HG03457 (cell line): ENCODE data around the gene CHMP6.

Experiments
- ATAC-seq: cut with Tn5 transposase; IDR thresholded peaks from one replicate; pipeline ENCODE4 v1.9.1; 2021; ENCODE audit warnings: moderate number of reproducible peaks; ENCODE audit not compliant: unreplicated experiment

The CHMP6 gene

DNA sequence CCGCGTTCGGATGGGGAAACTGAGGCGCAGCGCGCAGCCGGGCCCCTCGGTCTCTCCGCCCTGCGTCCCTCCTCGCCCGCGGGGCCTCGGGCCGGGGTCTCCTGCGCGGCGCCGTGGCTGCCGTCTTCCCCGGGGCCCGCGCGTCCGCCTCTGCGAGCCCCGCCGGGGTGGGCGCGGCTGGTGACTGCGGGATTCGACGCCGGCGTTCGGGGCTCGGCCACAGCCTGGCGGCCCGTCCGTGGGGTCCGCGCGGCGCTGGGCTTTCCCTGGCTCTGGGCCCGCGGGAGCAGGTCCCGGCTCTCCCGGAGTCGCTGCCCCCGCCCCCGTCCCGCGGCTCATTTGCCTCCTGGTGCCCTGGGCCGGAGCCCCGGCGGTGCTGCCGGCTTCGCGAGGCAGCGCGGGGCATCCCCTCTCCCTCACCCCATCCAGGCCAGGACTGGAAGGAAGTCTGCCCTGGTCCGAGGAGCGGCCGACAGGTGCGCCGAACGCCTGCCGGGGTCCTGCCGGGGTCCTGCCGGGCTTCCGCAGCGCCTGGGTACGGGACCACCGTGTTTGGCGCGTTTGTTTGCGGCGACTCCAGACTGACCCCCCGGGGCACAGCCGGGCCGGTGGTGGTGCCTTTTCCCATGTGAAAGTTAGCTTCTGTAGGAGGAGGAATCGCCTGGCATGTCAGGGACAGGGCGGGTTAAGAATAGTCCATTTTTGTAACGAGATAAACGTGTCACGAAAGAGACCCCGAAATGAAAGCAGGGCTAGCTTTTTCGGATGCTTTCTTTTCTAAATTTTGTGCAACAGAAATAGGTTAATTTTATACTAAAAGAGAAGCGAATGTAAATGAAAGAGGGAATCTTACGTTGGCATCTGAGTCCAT lies 671 bp downstream of the CHMP6 start:
- no peak for ATAC-seq

DNA sequence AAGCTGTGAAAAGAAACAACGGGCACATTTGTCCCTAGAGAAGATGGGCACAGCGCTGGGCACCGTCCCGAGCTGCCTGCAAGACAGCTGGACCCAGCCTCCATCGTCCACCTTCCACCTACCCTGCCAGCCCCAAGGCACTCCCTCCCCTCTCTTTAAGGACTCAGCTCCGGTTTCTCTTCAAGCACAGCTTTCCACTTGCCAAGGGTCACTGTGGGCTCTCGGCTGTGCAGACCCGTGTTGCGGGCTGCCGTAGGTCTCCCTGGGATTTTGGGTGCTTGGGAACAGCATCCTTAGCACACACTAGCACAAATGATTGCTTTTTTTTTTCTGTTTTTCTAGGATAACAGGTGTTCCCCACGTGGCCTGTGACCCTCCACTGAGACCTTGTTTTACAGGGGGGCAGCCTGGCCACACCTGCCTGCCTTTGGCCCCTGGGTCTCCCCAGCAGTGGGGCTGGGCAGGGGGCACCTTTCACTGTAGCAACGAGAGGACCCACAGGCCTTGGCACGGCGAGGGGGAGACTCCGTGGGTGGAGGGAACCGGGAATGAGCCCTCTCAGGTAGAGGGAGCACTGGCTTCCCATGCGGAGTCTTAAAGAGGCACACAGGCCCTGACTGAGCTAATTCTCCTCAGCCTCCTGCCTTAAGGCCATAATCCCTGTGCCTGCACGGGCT lies 1.4 kb downstream of the CHMP6 start:
- ATAC-seq, result no peak

DNA sequence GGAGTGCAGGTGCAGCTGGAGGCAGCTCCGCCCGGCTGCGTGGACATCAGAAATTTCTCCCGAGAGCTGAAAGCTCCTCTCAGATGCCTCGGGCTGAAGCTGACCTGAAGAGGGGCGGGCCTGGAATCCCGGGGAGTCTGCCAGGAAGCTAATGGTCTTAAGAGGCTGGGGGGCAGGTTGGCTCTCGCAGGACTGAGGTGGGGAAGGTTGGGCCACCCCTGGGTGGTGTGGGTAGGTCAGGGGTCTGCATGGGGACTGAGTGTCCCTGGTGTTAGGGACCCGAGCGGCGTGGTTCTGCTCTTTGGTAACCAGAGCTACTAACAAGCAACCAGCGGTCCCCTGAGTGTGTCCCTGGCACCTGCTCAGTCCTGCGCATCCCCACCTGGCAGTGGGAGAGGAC lies 3.5 kb downstream of the CHMP6 start:
- no peak for ATAC-seq

DNA sequence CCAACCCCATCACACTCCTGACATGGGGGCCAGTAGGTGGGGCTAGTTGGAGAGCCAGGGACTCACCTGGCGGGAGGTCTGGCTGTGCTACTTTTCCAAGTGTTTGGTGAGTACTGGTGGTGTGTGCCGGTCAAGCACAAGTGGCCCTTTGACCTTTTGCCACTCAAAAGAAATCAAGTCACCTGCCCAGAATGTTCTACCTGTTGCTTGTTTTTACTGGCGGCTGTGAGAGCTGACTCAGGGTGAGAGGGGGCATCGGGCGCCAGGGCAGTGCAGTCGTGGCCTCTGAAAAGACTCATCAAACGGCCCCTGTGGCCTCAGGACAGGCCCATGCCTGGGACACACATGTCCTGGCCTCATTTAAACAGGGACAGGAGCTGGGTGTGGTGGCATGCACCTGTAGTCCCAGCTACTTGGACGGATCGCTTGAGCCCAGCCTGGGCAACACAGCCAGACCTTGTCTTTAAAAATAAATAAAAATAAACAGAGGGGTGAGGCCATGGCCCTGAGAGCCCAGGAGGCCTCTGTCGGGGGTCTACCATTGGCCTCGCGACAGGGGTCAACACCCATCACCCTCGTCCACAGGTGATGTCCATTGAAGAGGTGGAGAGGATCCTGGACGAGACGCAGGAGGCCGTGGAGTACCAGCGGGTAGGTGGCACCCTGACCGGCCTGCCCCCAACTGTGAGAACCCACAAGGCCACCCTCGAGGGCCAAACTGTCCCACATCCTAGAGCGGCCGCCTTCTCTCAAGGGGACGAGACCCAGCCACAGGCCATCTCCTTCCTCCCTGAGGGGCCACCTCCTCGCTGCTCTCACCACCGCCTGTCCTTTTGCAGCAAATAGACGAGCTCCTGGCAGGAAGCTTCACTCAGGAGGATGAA lies 5.0 kb downstream of the CHMP6 start:
- ATAC-seq, result no peak

DNA sequence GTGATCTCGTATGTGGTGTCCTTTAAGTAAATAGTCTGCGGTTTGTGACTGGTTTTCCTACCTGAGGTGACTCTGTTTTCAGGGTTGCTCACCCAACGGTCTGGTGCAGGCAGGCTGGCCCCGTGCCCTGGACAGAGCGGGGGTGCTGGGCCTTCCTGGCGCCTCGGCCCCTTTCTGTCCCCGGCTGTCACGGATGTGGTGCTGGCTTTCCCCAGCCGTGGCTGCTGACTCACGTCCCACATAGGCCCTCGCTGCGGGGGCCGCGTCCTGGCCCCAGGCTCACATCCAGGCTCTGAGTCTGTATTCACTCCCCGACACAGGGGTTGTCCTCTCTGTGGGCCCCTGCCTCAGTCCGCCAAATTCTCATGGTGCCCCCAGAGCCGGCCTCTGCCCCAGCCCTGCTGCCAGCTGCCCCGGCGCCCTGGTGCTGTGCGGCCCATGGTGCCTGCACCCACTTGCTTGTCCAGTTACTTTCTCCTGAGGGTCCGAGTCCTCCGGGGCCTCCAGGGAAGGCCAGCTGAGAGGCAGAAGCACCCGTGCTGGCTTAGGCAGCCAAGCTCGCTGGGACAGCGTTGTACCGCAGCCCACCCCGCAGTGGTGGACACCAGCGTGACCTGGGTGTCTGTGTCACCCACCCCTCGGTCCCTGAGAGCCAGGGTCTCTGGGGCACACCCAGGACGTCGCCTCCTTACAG lies 5.9 kb downstream of the CHMP6 start:
- ATAC-seq, result no peak

DNA sequence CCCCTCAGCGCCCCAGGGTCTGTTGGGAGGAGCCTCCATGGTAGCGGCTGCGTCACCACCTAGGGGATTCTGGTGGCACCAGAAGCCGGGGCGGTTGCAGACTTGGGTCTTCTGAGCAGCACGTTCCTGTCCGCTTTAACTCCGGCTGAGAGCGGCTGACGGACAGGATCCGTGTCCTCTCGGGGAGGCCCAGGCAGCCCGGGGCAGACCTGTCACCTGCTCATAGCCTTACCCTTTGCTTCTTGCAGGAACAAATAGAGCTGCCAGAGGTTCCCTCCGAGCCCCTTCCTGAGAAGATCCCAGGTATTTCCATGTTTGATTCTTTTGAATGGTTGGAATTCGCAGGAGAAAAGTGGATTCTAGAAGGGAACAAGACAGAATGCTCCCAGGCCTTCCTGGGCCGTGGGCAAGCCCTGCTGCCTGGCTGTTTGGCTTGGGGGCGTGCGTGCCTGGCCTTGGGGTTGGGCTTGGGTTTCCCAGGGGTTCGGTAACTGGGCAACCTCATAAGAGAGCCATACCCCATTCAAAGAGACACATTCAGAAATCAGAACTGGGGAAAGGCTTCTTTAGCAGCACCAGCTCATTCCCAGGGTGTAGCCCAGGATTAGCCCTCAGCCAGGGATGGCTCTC lies 6.6 kb downstream of the CHMP6 start:
- no peak for ATAC-seq

DNA sequence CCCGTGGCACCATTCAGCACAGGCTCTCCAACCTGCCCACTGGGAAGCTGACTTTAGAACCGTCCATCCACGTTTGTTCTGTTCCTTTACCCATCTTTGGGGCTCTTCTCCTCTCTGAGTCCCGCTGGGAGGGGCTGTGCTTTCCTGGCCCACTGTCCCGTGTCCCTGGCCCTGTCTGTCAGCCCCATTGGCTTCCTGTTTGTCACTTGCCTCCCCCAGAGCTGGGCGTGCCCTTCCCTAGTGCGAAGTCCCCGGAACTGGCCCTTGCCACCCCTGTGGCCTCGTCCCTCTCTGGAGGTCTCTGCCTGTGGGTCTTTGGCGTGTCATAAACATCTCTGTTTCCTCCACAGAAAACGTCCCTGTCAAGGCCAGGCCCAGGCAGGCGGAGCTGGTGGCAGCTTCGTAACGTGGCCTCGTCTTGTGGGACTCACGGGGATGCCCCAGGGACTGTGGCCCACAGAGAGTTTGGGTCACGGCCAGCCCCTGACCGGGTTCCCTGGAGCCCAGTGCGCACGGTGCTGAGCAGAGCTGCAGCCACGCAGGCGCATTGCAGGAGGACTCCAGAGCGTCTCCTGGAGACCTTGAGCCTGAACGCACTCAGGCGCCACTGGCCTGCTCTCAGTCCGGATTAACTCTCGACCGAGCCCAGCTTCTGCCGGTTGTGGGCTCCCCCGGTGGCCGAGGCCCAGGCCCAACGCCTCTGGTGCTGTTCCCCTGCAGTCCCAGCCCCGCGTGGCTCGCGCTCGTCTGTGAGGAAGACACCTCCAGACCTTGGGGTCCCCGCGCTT lies 7.3 kb downstream of the CHMP6 start:
- no peak for ATAC-seq

DNA sequence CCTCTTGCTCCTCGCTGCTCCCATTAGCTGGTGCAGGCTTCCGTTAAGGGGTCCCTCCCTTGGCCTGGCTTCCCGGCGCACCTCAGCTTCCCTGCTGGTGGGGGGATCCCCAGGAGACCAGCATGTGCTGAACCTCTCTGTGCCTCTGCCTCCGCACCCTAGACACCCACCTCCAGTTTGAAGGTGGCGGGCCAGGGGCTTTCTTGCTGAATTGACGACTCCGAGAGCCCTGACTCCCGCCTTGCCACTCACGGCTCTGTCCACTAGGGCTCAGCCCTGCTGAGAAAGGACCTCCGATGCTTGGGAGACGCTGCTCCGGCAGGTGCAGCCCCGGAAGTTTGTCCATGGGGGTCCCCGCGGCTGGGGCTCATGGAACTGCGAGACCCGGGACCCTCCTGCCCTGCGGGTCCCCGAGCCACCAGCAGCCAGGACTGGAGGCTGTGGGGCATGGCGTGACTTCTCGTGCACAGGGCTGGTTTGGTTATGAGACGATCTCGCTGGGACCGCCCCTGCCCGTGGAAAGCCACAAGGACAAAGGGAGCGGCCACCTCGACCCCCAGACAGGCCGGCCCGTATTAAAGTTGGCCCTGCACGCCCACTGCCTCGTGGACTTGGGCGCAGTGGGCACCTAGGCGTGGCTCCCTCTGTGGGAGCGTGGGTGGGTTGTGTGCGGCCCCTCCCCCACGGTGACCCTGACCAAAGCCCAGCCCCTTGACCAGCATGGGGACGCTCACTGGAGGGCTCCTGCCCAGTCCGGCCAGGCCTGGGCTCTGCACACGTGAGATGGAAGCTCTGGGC lies 8.1 kb downstream of the CHMP6 start:
- no peak for ATAC-seq

DNA sequence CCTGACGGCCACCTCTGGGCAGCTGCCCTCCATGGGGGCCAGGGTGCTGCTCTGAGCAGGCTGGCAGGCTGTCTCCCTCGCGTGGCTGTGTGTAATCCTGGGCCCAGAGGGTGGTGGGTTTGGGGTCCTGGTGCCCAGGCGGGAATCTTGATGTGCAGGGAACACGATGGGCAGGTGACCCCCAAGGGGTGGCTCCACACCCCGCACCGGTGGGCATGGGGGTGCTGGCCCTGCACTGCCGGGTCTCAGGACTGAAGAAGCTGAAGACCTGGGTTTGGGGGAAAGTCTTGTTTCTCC lies 8.6 kb downstream of the CHMP6 start:
- no peak for ATAC-seq

DNA sequence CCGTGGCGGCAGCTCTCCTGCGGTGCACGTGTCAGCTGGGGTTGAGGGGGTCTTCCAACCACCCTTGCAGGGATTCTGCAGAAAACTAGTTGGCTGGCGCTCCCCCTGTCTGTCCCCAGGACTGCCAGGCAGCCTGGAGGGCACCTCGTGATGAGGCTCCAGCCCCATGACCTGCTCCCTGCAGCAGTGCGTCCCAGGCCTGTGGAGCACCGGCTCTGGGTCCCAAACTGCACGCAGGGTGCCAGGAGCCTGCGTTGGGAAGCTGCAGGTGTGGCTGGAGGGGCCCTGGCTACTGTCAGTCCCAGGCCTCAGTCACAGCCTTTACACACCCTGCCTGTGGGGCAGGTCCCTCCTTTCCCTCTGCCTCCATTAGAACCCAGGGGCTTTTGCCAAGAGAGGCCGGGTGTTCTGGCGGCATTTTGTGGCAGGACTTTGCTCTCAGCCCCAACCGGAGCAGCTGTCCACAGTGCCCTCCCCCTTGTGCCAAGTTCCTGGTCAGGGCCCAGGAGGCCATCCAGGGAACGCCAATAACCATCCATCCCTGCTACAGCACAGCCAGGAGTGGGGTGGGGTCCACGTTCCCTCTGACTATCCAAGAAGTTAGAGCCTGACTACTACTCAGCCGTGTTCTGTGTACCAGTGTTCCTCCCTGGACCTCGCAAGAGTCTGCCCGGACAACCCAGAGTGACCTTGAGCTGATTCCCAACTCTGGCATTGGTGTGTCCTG lies 9.2 kb downstream of the CHMP6 start:
- ATAC-seq, result no peak

DNA sequence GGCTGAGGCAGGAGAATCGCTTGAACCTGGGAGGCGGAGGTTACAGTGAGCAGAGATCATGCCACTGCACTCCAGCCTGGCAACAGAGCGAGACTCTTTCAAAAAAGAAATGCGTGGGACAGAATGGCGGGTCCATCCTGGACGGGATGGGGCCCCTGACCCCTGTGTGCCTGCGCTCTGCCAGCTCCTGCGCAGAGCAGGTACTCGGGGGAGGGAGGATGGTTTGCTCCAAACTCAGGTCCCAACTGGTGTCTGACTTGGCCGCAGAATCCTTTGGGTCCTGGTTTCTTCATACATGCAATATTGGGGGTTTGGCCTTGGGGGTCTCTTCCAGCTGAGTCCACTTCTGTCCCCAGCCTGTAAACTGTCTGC lies 10.4 kb downstream of the CHMP6 start:
- no peak for ATAC-seq

DNA sequence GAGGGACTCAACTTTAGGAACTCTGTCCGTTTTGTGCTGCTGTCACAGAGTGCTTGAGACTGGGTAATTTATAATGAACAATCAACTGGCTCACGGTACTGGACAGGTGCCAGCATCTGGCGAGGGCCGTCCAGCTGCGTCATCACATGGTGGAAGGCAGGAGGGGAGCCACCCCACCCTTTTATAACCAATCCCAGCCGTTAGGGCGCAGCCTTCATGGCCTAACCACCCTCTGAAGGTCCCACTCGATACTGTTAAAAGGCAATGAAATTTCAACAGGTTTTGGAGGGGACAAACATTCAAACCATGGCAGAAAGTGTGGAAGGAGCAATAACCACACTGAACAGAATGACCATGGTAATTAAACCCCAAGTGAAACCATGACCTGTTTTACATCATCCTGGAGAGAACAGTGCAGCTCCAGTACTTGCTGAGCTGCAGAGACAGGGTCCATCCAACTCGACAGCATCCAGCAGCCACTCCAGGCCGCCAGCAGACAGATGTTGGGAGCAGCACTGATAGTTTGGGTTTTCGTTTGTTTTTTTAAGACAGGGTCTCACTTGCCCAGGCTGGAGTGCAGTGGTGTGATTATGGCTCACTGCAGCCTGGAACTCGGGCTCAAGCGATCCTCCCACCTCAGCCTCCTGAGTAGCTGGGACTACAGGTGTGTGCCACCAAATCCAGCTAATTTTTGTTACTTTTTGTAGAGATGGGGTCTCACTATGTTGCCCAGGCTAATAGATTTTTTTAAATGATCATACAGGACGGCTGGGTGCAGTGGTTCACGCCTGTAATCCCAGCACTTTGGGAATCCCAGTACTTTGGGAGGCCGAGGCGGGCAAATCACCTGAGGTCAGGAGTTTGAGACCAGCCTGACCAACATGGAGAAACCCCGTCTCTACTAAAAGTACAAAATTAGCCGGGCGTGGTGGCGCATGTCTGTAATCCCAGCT lies 11.0 kb downstream of the CHMP6 start:
- ATAC-seq, result no peak

DNA sequence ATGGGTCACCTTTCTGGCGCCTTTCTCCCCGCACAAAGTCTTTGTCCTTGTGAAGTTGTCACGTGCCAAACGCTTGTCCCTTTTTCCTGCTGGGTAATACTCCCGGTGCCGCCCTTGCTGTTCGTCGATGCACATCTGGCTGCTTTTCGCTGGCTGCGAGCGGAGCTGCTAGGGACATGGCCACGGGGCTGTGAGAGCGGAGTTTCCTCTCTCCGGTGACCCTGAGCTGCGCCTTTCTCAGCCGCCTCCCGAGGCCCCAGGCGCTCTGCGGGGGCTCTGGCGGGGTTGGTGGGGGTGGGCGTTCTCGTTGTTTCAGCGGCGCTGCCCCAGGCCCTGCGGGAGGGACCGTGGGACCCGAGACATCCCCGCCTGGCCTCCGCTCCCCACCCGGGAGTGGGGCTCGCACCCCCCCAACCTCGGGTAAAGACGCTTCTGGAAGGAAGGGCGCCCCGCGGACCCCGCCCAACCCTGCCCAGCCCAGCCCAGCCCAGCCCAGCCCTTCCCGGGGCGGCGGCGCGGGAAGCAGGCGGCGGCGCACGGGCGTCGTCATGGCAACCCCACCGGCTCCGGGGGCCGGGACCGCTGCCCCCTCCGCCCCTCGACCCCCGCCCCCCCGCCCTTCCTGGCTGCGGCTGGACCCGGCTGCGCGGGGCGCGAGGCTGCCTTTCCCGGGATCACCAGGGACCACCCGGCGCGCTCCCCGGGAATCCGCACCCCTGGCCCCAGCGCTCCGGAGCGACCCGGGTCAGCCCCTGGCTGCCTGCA lies 12.3 kb downstream of the CHMP6 start:
- no peak for ATAC-seq

DNA sequence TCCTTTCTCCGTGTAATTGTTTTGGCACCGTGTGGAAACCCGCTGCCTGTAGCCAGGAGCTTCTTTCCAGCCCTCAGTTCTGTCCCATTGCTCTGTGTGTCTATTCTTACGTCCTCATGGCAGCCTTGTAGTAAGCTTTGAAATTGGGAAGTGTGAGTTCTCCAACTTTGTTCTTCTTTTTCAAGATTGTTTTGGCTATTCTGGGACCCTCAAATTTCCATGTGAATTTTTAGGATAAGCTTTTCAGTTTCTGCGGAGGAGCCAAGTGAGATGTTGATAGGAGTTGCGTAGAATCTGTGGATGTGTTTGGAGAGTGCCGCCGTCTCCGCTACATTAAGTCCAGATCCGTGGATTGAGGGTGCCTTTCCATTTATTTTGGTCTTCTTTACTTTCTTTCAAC lies 15.2 kb downstream of the CHMP6 start:
- ATAC-seq, result no peak

DNA sequence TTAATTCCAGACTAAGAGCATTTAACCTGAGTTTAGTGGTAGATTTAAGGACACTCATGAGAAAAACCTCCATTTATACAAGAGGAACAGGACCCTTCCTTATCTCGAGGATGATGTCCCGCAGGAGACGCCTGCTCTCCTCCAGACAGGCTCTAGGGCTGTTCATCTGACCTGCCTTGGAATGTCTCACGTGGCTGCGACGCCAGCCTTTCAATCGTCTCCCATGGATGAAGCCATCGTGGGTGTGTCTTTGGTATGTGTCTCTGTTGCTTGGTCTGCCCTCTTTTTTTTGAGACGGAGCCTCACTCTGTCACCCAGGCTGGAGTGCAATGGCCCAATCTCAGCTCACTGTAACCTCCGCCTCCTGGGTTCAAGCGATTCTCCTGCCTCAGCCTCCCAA lies 16.5 kb downstream of the CHMP6 start:
- ATAC-seq, result no peak

DNA sequence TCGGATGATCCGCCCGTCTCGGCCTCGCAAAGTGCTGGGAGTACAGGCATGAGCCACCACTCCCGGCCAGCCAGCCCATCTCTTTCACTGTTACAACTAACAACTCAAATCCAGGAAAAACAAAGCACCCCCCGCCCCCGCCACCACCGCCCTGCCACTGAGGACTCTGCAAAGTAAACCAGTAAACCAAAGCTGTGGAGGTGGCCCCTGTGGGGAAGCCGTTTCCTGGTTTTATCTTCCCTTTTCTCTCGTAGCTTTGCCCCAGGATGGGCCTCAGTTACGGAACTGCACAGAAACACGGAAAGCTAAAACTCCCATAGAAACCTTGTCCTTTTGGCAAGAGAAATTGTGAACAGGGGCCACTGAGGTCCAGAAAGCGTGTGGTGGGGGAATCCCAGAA lies 17.5 kb downstream of the CHMP6 start:
- no peak for ATAC-seq

DNA sequence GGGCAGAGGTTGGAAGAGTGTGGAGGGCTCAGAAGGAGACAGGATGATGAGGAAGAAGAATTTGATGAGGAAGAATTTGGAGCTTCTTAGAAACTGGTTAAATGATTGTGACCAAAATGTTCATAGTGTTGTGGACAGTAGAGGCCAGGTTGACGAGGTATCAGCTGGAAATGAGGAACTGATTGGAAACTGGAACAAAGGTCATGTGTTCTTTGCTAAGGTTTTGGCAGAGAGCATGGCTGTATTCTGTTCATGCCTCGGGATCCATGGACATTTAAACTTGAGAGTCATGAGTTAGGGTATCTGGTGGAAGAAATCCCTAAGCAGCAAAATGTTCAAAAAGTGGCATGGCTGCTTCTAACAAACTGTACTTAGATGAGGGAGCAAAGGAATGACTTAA lies 19.3 kb downstream of the CHMP6 start:
- no peak for ATAC-seq
